ENCODE measurements around the gene KCNK5. TPM values are rescaled to one million over a fixed set of nuclear protein-coding genes. Genes with fewer than 3 reads are reported as not detected.

KCNK5 gene
- total and polyA plus RNA-seq, 4 donors: 3.7 to 19.1 (median 7.5) TPM

GRCh38 chr6:39170389-39170788, 58.9 kb downstream of the KCNK5 start:
- no peak for DNase-seq (ENCODE audit: low spot score)
- Histone ChIP-seq H3K27ac (ENCODE audit: low read depth in 1 of 2, low read length in 2 of 2) (no peak overlapping the region), H3K4me1 (ENCODE audit: control insufficient read depth in 4 of 4, insufficient read depth in 4 of 4, low read length in 3 of 4) (peaks cover 0 to 2% (median 0%) of the 10 kb centered on the region in 4 donors), H3K27me3 (ENCODE audit: control insufficient read depth in 4 of 4, insufficient read depth in 4 of 4, low read length in 3 of 4) (no peaks in the 10 kb centered on the region), H3K36me3 (ENCODE audit: control insufficient read depth in 4 of 4, insufficient read depth in 3 of 4, low read depth in 1 of 4, low read length in 3 of 4) (no peaks in the 10 kb centered on the region), H3K4me3 (ENCODE audit: low read depth in 1 of 3, low read length in 3 of 3) (no peak overlapping the region), H3K9ac (ENCODE audit: low read depth in 1 of 2, low read length in 2 of 2) (no peak overlapping the region), H3K9me3 (ENCODE audit: control insufficient read depth in 4 of 4, low read length in 3 of 4) (peaks cover 0 to 6% (median 3%) of the 10 kb centered on the region in 4 donors)
- TF ChIP-seq YY1 (IDR thresholded peaks at IDR 0.05): no peak
- no peak for TF ChIP-seq EGR1 (IDR thresholded peaks at IDR 0.05; ENCODE audit: low read depth in 2 of 2)
- no peak for TF ChIP-seq HNF4G (IDR thresholded peaks at IDR 0.05)
- TF ChIP-seq CTCF (IDR thresholded peaks at IDR 0.05; ENCODE audit: low read depth, low read length, missing input control): no peak
- no peak for TF ChIP-seq MAX (IDR thresholded peaks at IDR 0.05)
- no peak for TF ChIP-seq FOXA1 (IDR thresholded peaks at IDR 0.05)
- TF ChIP-seq SP1 (IDR thresholded peaks at IDR 0.05): no peak
- TF ChIP-seq FOXA2 (IDR thresholded peaks at IDR 0.05): no peak
- TF ChIP-seq NR2F2 (IDR thresholded peaks at IDR 0.05): no peak
- no peak for TF ChIP-seq RXRA (IDR thresholded peaks at IDR 0.05)
- no peak for TF ChIP-seq ZBTB33 (IDR thresholded peaks at IDR 0.05)
- TF ChIP-seq REST (IDR thresholded peaks at IDR 0.05): no peak
- no peak for TF ChIP-seq HNF4A (conservative IDR thresholded peaks at IDR 0.05)
- TF ChIP-seq GABPA (IDR thresholded peaks at IDR 0.05 in 1 of 2, conservative IDR thresholded peaks at IDR 0.05 in 1 of 2): no peak
- no peak for TF ChIP-seq ATF3 (IDR thresholded peaks at IDR 0.05)
- no peak for TF ChIP-seq JUND (IDR thresholded peaks at IDR 0.05)
- no peak for TF ChIP-seq TAF1 (conservative IDR thresholded peaks at IDR 0.05)
